ENCODE results near the gene KCNK18. TPM values are rescaled to one million over a fixed set of nuclear protein-coding genes. Genes with fewer than 3 reads are reported as not detected.

KCNK18 gene
- total RNA-seq, 1 donor: not detected

DNA sequence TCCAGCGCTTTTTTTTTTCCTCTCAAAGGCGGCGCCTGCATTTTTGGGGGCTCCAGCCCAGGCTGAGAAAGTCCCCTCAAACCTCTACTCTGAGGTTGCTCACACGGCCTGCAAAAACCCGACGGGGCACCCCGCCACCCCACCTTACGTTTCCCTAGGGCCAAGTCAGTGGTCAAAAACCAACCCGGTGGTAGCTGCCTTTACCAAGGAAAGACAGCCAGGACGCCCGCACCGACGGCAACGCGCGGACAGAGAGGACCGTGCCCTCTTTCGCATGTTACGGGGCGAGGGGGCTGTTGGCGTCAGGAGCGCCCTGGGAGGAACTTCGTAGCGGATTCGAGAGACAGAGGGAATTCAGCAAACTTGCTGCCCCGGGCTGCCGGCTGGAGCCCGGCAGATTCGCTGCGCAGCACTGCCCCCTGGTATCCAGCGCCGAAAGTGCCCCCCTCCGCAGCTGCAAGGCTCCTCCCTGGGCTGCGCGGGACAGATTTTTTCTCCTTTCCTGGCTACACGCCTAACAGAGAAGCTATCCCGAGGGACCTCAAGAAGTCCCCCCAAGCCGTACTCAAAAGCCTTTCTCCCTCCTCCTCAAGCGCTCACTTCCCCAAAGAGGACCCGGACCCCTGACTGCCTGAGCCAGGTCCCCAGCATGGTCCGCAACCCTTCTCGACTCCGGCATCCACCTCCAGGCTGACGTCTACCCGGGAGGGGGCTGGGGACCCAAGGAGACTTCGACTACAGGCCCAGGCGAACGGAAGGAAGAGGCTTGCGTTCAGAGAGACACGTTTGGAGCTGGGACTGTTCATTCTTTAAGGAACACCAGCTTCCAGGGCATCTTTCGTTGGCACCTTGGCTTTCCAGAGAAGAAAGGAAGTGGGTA is 31.5 kb upstream of the KCNK18 start:
- DNase-seq (ENCODE audit: insufficient read length, low spot score, missing footprints): peak; percentile 97
- Histone ChIP-seq H3K4me3 (ENCODE audit: insufficient read depth, low read length) (peak overlapping the region; percentile 55), H4K20me1 (ENCODE audit: insufficient read depth, low read length) (peaks cover 3% of the 10 kb centered on the region), H3K4me1 (ENCODE audit: insufficient read depth, low read length) (no peaks in the 10 kb centered on the region), H3K36me3 (ENCODE audit: insufficient read depth, low read length) (no peaks in the 10 kb centered on the region), H3K4me2 (ENCODE audit: insufficient read depth, low read length) (peak overlapping the region; percentile 46), H3K27ac (ENCODE audit: low read depth, low read length) (no peak overlapping the region), H2AFZ (ENCODE audit: low read length) (peak overlapping the region; percentile 68), H3K79me2 (ENCODE audit: insufficient read depth, low read length) (no peaks in the 10 kb centered on the region), H3K27me3 (ENCODE audit: insufficient read depth, low read length) (peaks cover 98% of the 10 kb centered on the region), H3K9me3 (ENCODE audit: low read depth, low read length) (no peaks in the 10 kb centered on the region)
- peak; percentile 59 for TF ChIP-seq CTCF (IDR thresholded peaks at IDR 0.05; ENCODE audit: extremely low read depth, low read depth, low read length)

DNA sequence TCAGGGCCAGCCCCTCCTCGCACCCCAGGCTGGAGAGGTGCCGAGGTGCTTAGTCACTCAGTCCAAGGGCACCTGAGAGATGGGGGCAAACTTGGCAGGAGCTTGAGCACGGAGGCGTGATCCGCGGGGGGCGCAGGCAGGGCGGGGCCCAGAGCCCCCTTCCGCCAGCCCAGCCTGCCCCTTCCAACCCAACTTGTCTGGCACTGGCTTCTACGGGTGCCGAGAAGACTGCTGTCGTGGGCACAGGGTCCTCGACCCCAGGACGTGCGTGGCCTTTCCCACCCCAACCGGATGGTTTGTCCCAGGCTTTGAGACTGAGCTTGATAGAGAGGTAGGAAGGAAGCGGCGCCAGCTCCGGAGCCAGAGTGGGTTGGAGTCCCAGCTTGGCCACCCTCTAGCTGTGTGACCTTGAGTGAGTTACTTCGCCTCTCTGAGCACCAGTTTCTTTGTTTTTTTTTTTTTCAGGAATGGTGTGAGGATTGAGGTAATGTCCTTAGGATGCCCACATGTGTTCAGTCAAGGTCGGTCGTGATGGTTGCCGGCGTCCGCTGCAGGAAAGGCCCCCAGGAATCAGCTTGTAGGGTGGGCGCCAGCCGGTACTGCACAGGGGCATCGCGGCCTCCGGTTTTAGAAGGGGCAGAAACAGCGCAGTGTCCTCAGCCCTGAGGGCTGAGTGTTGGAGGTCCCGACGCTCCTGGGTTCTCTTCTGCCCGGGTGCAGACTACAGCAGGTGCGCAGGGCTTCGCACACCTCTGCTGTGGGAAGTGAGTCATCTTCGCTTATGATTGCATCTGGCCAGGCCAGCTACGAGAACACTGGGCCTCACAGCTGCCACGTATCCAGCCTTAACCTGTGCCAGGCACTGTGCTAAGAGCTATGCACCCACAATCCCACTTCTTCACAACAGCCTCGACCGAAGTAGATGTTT is 30.6 kb upstream of the KCNK18 start:
- Histone ChIP-seq H2AFZ (ENCODE audit: low read length) (no peak overlapping the region), H3K27ac (ENCODE audit: low read depth, low read length) (no peak overlapping the region), H3K9me3 (ENCODE audit: low read depth, low read length) (no peaks in the 10 kb centered on the region), H3K4me3 (ENCODE audit: insufficient read depth, low read length) (no peak overlapping the region), H3K4me1 (ENCODE audit: insufficient read depth, low read length) (no peaks in the 10 kb centered on the region), H3K27me3 (ENCODE audit: insufficient read depth, low read length) (peaks cover 98% of the 10 kb centered on the region), H3K36me3 (ENCODE audit: insufficient read depth, low read length) (no peaks in the 10 kb centered on the region), H4K20me1 (ENCODE audit: insufficient read depth, low read length) (peaks cover 3% of the 10 kb centered on the region), H3K79me2 (ENCODE audit: insufficient read depth, low read length) (no peaks in the 10 kb centered on the region), H3K4me2 (ENCODE audit: insufficient read depth, low read length) (no peak overlapping the region)
- TF ChIP-seq CTCF (IDR thresholded peaks at IDR 0.05; ENCODE audit: extremely low read depth, low read depth, low read length): no peak
- DNase-seq (ENCODE audit: insufficient read length, low spot score, missing footprints): peak; percentile 71

GRCh38 chr10:117167346-117167788 is 29.9 kb upstream of the KCNK18 start:
- TF ChIP-seq CTCF (IDR thresholded peaks at IDR 0.05; ENCODE audit: extremely low read depth, low read depth, low read length): no peak
- DNase-seq (ENCODE audit: insufficient read length, low spot score, missing footprints): peak; percentile 82
- H3K27me3 ChIP-seq (ENCODE audit: insufficient read depth, low read length): peaks cover 98% of the 10 kb centered on the region

More at GRCh38 chr10:117167346-117167788, 29.9 kb upstream of the KCNK18 start:
- peak overlapping the region; percentile 56 for H3K4me2 ChIP-seq (ENCODE audit: insufficient read depth, low read length)
- no peak overlapping the region for H3K4me3 ChIP-seq (ENCODE audit: insufficient read depth, low read length)
- no peaks in the 10 kb centered on the region for H3K79me2 ChIP-seq (ENCODE audit: insufficient read depth, low read length)
- no peaks in the 10 kb centered on the region for H3K4me1 ChIP-seq (ENCODE audit: insufficient read depth, low read length)
- no peak overlapping the region for H2AFZ ChIP-seq (ENCODE audit: low read length)
- H3K36me3 ChIP-seq (ENCODE audit: insufficient read depth, low read length): no peaks in the 10 kb centered on the region
- no peak overlapping the region for H3K27ac ChIP-seq (ENCODE audit: low read depth, low read length)
- no peaks in the 10 kb centered on the region for H3K9me3 ChIP-seq (ENCODE audit: low read depth, low read length)
- H4K20me1 ChIP-seq (ENCODE audit: insufficient read depth, low read length): peaks cover 3% of the 10 kb centered on the region

Measured in osteoblast (primary cell).